ENCODE results near the gene NAALADL2.
A peak's percentile ranks its signal among the peaks of the same experiment; 100 is the strongest.

NAALADL2 gene

DNA sequence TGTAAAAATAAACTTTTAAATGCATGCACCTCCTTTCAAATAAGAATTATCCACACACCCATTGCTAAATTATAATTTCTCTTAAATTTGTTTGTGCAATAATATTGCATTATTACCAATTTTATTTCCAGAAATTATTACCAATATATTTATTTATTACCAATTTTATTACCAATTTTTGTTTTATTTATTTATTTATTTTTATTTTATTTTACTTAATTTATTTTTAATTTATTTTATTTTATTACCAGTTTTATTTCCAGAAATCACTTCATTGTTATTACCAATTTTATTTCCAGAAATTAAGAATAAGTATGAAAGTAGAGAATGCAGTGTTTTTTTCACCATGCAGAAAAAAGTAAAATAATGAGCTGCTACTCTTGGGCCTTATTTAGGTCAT is 525.4 kb downstream of the NAALADL2 start:
- in situ Hi-C loops (cut with HindIII; ENCODE audit: low pct_unique_long_range_greater_than_20kb, low sequenced_read_pairs) = no loop called here
- no peak for DNase-seq (ENCODE audit: low read depth in 1 of 2, low spot score in 1 of 2)
- no peak for TF ChIP-seq JUND (IDR thresholded peaks at IDR 0.05; ENCODE audit: low read depth)

DNA sequence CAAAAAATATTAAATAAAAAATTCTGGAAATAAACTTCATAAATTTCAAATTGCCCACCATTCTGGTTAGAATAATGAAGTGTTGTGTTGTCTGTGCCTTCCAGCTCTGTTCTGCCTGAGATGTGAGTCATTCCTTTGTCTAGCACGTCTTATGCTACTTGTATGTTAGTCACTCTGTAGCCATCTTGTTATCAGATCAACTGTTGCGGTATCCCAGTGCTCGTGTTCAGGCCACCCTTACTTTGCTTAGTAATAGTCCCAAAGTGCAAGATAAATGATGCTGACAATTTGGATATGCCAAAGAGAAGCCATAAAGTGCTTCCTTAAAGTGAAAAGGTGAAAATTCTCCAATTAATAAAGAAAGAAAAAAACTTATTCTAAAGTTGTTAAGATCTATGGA is 527.5 kb downstream of the NAALADL2 start:
- in situ Hi-C loops (cut with HindIII; ENCODE audit: low pct_unique_long_range_greater_than_20kb, low sequenced_read_pairs) = no loop called here
- no peak for DNase-seq (ENCODE audit: low read depth in 1 of 2, low spot score in 1 of 2)
- TF ChIP-seq JUND (IDR thresholded peaks at IDR 0.05; ENCODE audit: low read depth) = no peak

DNA sequence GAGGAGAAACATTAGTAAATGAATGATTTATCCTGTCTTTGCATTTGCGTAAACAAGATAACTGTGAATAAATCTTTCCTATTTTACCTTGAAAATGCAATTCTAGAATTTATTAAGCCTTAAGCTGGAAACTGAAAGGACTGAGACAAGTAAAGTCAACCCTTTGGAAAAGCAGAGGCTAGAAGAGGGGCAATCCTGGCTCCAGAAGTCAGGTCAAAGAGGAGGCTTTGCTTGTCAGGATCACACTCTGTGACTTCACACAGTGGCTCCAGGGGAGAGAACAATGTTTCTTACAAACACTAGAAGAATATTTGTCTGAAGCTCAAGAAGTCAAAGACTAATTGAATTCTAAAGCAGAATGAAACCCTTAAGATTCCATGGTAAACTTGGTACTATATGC is 530.4 kb downstream of the NAALADL2 start:
- in situ Hi-C loops (cut with HindIII; ENCODE audit: low pct_unique_long_range_greater_than_20kb, low sequenced_read_pairs) = no loop called here
- no peak for TF ChIP-seq JUND (IDR thresholded peaks at IDR 0.05; ENCODE audit: low read depth)
- DNase-seq (ENCODE audit: low read depth in 1 of 2, low spot score in 1 of 2) = no peak

DNA sequence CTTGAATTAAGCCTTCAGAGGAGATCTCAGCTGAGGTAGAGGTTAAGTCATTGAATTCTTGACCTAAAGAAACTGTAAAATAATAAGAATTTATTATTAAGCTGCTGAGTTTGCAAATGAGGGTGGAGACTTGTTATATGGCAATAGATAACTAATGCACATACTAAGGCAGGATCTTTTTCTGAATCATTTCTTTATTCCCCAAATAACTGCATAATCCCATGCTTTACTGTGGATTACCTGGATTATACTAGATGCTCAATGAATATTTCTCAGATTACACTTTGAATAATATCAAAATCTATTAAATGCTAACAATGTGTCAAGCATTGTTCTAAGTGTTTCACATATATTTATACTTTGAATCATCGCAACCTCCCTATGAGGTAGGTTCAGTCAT is 532.5 kb downstream of the NAALADL2 start:
- in situ Hi-C loops (cut with HindIII; ENCODE audit: low pct_unique_long_range_greater_than_20kb, low sequenced_read_pairs) = no loop called here
- no peak for DNase-seq (ENCODE audit: low read depth in 1 of 2, low spot score in 1 of 2)
- no peak for TF ChIP-seq JUND (IDR thresholded peaks at IDR 0.05; ENCODE audit: low read depth)

DNA sequence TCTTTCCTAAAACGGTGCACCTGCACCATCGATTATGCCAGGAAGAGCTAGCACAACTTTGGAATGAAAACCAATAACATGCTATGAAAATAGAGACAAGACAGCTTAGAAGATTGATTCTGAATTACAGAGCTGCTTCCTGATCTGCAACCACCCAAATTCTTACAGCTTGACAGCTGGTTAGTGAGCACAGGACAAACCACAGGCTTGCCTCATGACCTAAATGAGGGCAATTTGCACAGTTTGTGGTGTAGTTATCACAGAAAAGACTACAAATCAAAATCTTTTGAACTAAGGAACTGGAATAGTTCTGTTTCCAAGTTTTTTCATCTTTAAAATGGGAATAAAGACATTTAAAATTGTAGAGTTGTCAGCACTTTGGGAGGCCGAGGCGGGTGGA is 533.5 kb downstream of the NAALADL2 start:
- in situ Hi-C loops (cut with HindIII; ENCODE audit: low pct_unique_long_range_greater_than_20kb, low sequenced_read_pairs) = no loop called here
- no peak for DNase-seq (ENCODE audit: low read depth in 1 of 2, low spot score in 1 of 2)
- TF ChIP-seq JUND (IDR thresholded peaks at IDR 0.05; ENCODE audit: low read depth) = no peak

DNA sequence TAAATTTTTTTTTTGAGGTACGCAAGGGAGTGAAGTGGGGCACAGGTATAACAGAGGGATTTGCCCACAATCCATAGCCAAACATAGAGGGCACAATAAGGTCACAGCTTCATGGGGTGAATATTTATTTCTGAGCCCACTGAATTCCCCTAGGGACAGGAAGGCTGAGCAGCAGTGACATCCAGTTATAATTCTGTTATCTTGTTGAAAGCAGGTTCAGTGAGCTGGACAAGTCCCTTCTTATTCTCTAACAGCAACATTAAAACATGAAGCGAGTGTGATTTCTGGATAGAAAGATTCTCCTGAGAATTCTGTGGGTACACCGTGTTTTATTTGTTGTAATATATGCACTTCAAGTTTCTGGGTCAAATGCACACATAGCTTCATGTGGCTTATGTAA is 538.2 kb downstream of the NAALADL2 start:
- in situ Hi-C loops (cut with HindIII; ENCODE audit: low pct_unique_long_range_greater_than_20kb, low sequenced_read_pairs) = no loop called here
- TF ChIP-seq JUND (IDR thresholded peaks at IDR 0.05; ENCODE audit: low read depth) = no peak
- DNase-seq (ENCODE audit: low read depth in 1 of 2, low spot score in 1 of 2) = no peak

DNA sequence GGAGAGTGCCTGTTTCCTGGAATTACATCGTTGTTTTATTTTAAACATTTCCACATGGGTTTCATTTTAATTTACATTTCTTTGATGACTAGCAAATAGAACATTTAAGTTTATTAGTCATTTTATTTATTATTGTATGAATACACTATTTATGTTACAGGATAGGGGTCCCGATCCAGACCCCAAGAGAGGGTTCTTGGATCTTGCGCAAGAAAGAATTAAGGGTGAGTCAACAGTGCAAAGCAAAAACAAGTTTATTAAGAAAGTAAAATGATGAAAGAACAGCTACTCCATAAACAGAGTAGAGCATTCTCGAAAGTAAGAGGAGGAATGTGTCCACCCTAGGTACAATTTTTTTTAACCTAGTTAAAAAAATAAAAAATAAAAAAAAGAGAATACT is 539.5 kb downstream of the NAALADL2 start:
- in situ Hi-C loops (cut with HindIII; ENCODE audit: low pct_unique_long_range_greater_than_20kb, low sequenced_read_pairs) = no loop called here
- no peak for TF ChIP-seq JUND (IDR thresholded peaks at IDR 0.05; ENCODE audit: low read depth)
- DNase-seq (ENCODE audit: low read depth in 1 of 2, low spot score in 1 of 2) = no peak

DNA sequence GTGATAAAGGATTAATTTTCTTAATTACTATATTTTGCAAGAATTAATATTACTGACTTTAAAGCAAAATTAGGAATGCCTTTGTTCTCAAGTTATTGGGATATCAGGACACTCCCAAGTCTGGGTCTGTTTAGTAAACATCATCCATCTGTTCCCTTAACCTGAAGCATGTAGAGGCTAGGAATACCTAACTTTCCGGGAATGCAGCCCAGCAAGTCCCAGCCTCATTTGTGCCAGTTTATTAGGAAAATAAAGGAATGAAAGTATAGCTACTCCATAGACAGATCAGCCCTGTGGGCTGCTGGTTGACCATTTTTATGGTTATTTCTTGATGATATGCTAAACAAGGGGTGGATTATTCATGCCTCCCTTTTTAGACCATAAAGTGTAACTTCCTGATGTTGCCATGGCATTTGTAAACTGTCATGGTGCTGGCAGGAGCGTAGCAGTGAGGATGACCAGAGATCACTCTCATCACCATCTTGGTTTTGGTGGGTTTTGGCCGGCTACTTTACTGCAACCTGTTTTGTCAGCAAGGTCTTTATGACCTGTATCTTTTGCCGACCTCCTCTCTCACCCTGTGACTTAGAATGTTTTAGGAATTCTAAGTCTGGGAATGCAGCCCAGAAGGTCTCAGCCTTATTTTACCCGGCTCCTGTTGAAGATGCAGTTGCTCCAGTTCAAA is 540.2 kb downstream of the NAALADL2 start:
- peak in 1 of 2 experiments; percentile 73 for DNase-seq (ENCODE audit: low read depth in 1 of 2, low spot score in 1 of 2)
- no peak for TF ChIP-seq JUND (IDR thresholded peaks at IDR 0.05; ENCODE audit: low read depth)
- in situ Hi-C loops (cut with HindIII; ENCODE audit: low pct_unique_long_range_greater_than_20kb, low sequenced_read_pairs) = no loop called here

DNA sequence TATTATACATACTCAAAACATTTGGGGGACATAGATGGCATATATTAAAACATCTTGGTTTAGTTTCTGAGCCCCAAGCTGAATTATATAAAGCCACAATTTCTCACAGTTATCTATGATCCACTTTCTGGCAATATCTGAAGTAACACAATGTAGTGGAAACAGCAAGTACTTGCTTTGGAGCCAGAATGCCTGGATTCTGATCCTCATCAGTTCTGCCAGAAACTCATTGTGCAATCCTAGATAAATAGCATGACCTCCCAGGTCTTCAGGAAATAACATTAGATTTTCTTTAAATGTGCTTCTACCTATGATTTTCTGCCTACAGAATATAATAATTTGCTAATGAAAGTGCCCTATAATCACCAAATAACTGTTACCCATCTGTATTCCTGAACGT is 544.9 kb downstream of the NAALADL2 start:
- in situ Hi-C loops (cut with HindIII; ENCODE audit: low pct_unique_long_range_greater_than_20kb, low sequenced_read_pairs) = no loop called here
- DNase-seq (ENCODE audit: low read depth in 1 of 2, low spot score in 1 of 2) = no peak
- no peak for TF ChIP-seq JUND (IDR thresholded peaks at IDR 0.05; ENCODE audit: low read depth)

DNA sequence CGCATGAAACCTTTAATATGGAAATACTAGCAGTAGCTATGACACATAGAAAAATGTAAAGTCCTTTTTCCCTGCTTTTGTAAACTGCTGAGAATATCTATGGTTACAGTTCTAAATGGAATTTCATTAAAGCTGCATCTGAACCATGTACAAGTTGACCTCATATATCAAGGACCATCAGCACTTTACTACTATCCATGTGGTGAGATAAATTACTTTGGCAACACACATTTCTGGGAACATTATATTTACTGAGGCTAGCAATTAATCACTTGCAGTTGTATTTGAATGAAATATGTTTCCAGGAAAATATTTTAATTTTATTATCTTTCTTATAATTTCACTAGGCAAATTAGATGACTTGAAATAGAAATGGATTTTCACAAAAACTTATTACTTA is 545.5 kb downstream of the NAALADL2 start:
- no peak for DNase-seq (ENCODE audit: low read depth in 1 of 2, low spot score in 1 of 2)
- in situ Hi-C loops (cut with HindIII; ENCODE audit: low pct_unique_long_range_greater_than_20kb, low sequenced_read_pairs) = no loop called here
- TF ChIP-seq JUND (IDR thresholded peaks at IDR 0.05; ENCODE audit: low read depth) = no peak

DNA sequence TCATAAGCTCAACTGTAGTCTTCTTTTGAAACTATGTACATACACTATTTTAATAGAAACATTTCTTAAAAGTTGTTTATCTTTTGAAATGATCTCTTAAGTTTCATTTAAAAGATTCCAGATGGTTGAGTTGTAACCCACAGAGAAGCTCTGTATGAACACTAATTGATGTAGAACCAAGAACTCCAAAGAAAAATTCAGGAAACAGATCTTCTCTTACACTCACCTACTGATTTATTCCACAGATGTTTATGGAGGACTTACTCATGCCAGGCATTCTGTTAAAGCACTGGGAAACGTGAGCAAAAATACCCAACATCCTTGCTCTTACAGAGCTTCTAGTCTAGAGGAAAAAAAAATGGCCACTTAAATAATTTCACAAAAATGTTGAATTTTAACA is 551.1 kb downstream of the NAALADL2 start:
- DNase-seq (ENCODE audit: low read depth in 1 of 2, low spot score in 1 of 2) = no peak
- in situ Hi-C loops (cut with HindIII; ENCODE audit: low pct_unique_long_range_greater_than_20kb, low sequenced_read_pairs) = no loop called here

DNA sequence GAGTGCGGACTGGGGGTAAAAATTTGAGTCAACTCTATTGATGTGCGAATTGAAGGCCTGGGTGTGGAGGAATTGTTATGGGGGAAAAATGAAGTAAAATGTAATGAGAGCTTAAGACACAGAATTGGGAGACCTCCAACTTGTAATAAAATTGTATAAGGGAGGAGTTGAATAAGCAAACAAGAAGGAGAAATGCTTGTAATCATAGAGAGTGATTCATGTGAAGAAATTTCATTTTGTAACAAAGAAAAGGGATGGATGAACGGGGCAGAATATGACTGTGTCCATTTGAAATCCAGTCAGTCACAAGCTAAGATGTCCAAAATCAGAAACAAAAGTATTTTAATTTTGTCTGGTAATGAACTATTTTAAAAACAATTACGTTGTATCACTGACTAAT is 552.3 kb downstream of the NAALADL2 start:
- no peak for DNase-seq (ENCODE audit: low read depth in 1 of 2, low spot score in 1 of 2)
- in situ Hi-C loops (cut with HindIII; ENCODE audit: low pct_unique_long_range_greater_than_20kb, low sequenced_read_pairs) = no loop called here
- TF ChIP-seq JUND (IDR thresholded peaks at IDR 0.05; ENCODE audit: low read depth) = no peak

More for the DNA sequence above, 551.1 kb downstream of the NAALADL2 start:
- no peak for TF ChIP-seq JUND (IDR thresholded peaks at IDR 0.05; ENCODE audit: low read depth)

DNA sequence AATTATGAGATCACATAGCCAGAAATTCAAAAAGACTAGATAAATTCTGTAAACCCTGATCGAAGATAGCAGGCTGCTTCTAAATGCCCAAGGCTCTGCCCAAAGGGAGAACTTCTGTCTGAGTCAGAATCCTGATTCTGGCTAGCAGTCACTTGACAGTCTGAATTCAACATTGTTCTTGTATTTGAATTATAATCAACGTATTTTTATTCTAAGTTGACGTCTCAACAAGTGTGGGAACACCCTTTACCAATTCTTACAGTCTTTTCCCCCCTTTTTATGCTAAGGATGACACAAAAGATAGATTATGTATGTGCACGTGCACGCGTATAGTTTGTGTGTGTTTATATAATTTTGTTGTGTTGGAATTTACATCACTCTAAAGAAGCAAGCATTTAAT is 552.8 kb downstream of the NAALADL2 start:
- no peak for TF ChIP-seq JUND (IDR thresholded peaks at IDR 0.05; ENCODE audit: low read depth)
- in situ Hi-C loops (cut with HindIII; ENCODE audit: low pct_unique_long_range_greater_than_20kb, low sequenced_read_pairs) = no loop called here
- DNase-seq (ENCODE audit: low read depth in 1 of 2, low spot score in 1 of 2) = no peak

DNA sequence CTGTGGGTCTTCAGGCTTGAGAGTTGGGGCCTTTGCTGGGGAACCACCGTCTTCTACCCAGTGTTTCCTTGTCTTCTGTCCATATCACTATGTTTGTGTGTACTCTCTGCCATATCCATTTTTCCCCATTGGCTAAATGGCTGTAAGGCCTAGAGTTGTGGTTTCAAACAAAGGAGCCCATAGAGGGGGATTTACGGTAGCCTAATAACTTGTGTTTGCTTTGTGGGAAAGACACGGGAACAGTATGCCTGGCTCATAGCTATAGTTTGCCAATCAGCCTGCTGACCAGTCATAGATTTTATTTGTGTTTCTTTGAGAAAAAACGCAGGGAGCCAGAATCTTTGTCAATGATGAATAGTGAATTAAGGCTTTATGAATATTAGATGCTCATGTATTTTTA is 554.8 kb downstream of the NAALADL2 start:
- in situ Hi-C loops (cut with HindIII; ENCODE audit: low pct_unique_long_range_greater_than_20kb, low sequenced_read_pairs) = no loop called here
- TF ChIP-seq JUND (IDR thresholded peaks at IDR 0.05; ENCODE audit: low read depth) = no peak
- DNase-seq (ENCODE audit: low read depth in 1 of 2, low spot score in 1 of 2) = no peak
